Spinal cord (tissue), 10 donors: ENCODE data around the gene TYRO3. TPM values are rescaled to one million over a fixed set of nuclear protein-coding genes. Genes with fewer than 3 reads are reported as not detected.
"Not testable (repeated sequence)": the region's sequence is repeated elsewhere in the genome, so short reads cannot be mapped to it uniquely, and the experiment has no call there.

Experiments
- DNase-seq, 6 donors: peaks; one replicate each; pipeline versions ENCODE4 v3.0.0 to v3.0.0-alpha.2; 2013 to 2015; ENCODE audit warnings: low spot score in 6 of 6, low read depth in 4 of 6
- H3K27ac ChIP-seq: one replicate; pipeline ENCODE4 v1.5.1; 2013; ENCODE audit warnings: low read depth, low read length, control low read depth
- H3K27me3 ChIP-seq: one replicate; pipeline ENCODE4 v1.6.1; 2013; ENCODE audit warnings: low read length; ENCODE audit not compliant: control insufficient read depth, insufficient read depth
- H3K36me3 ChIP-seq: one replicate; pipeline ENCODE4 v1.6.1; 2013; ENCODE audit warnings: low read length; ENCODE audit not compliant: control insufficient read depth, insufficient read depth
- H3K4me1 ChIP-seq: one replicate; pipeline ENCODE4 v1.6.1; 2013; ENCODE audit warnings: low read length; ENCODE audit not compliant: control insufficient read depth, insufficient read depth
- H3K4me3 ChIP-seq: one replicate; pipeline ENCODE4 v1.5.1; 2013; ENCODE audit warnings: low read depth, low read length, control low read depth
- H3K9me3 ChIP-seq: one replicate; pipeline ENCODE4 v1.6.1; 2013; ENCODE audit warnings: low read length; ENCODE audit not compliant: control insufficient read depth, insufficient read depth
- WGBS: methylation state at CpG from one replicate; pipeline ENCODE4 v1.1.5; 2013; ENCODE audit warnings: missing lambda C conversion rate; ENCODE audit not compliant: insufficient coverage; 5-methylcytosine and 5-hydroxymethylcytosine counted together
- polyA plus RNA-seq, 2 donors: library from polyadenylated mRNA; unstranded; fragments of 120-200 nt; gene quantifications; one replicate each; pipeline ENCODE4 v1.2.1, GENCODE V29; 2013; ENCODE audit not compliant: insufficient read length in 2 of 2
- total RNA-seq, 2 donors: library from RNA; depleted of rRNA in 1 of 2; stranded (reverse); fragments of 120-200 nt in 1 of 2; fragments of >200 nt in 1 of 2; gene quantifications; one replicate each; pipeline versions ENCODE4 v1.2.3 to v1.2.4, GENCODE V29; 2013 to 2014
- donor health status: healthy.

TYRO3 gene
- total and polyA plus RNA-seq, 4 donors = 28.7 to 79.6 (median 52.6) TPM

DNA sequence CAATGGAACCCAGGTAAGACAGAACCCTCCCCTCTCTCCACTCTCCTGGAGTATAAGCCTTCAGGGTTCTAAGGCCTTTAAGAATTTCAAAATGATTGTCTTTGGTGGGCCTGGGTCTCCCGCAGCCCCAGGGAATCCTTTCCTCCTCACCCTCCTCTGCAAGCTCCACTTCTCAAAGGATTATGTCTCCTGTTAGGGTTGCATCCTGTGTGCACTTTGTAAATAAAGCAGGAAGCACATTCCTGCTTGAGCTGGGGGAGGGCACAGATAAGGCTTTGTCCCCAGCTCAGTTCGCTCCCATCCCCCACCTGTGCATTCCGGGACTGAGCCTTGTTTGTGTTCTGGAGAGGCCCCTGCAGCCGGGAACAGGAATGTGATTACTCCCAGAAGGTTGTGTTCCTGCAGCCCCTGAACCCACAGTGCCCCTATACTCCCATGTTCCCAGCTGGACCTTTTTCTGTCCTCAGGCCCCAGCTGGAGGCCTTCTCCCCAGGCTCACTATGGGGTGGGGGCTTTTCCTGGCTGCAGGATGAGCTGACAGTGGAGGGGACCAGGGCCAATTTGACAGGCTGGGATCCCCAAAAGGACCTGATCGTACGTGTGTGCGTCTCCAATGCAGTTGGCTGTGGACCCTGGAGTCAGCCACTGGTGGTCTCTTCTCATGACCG, 9.5 kb downstream of the TYRO3 start:
- peaks cover 42% of the 10 kb centered on the region for H3K4me1 ChIP-seq
- no peaks in the 10 kb centered on the region for H3K9me3 ChIP-seq
- no peak overlapping the region for H3K27ac ChIP-seq
- H3K4me3 ChIP-seq = no peak overlapping the region
- no peaks in the 10 kb centered on the region for H3K27me3 ChIP-seq
- DNase-seq = peak in 2 of 6 donors; percentile 53 to 62
- peaks cover 84% of the 10 kb centered on the region for H3K36me3 ChIP-seq
- WGBS = 57% methylated on average over 4 of the region's 8 CpGs

DNA sequence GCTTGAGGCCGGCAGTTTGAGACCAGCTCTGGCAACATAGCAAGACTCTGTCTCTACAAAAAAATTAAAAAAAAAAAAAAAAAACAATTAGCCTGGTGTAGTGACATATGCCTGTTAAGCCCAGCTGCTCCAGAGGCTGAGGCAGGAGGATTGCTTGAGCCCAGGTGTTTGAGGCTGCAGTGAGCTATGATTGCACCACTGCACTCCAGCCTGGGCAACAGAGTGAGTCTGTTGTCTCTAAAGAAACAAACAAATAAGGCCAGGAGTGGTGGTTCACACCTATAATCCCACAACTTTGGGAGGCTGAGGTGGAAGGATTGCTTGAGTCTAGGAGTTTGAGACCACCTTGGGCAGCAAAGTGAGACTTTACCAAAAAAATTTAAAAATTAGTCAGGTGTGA, 10.2 kb downstream of the TYRO3 start:
- H3K27ac ChIP-seq, H3K4me3 ChIP-seq, DNase-seq, H3K9me3 ChIP-seq, H3K27me3 ChIP-seq: not testable (repeated sequence)
- Histone ChIP-seq H3K4me1 (peaks cover 36% of the 10 kb centered on the region), H3K36me3 (peaks cover 80% of the 10 kb centered on the region)
- no CpG with 5 or more reads among the region's 1 CpG for WGBS

DNA sequence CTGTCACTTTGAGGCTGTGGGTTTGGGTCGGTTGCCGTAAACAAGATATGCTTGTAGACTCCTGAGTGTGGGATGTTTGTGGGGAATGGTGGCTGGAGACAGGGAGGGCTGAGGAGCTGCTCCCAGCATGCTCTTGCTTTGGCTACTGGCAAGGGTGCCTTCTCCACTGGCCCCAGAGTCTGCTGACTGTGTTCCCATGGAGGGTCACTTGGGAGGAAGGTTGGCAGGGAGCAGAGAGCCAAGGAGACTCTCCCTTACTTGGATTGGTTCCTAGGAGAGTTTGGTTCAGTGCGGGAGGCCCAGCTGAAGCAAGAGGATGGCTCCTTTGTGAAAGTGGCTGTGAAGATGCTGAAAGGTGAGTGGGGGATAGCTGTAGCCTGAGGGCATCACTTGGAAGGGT, 11.8 kb downstream of the TYRO3 start:
- 100% methylated on average over 3 of the region's 3 CpGs for WGBS
- H3K27ac ChIP-seq = no peak overlapping the region
- no peak overlapping the region for H3K4me3 ChIP-seq
- H3K4me1 ChIP-seq = peaks cover 27% of the 10 kb centered on the region
- no peaks in the 10 kb centered on the region for H3K9me3 ChIP-seq
- no peaks in the 10 kb centered on the region for H3K27me3 ChIP-seq
- no peak for DNase-seq
- H3K36me3 ChIP-seq = peaks cover 76% of the 10 kb centered on the region

DNA sequence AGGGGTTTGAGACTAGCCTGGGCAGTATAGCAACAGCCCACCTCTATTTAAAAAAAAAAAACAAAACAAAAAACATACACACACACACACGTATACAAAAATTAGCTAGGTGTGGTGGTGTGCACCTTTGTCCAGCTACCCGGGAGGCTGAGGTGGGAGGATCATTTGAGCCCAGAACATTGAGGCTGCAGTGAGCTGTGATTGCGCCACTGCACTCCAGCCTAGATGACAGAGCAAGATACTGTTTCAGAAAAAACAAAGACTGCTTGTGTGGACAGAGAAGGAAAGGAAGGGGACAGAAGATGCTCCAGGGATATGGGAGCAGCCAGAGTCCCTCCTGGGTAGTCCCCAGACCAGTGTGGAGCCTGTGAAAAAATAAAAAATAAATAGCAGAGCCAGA, 12.9 kb downstream of the TYRO3 start:
- Histone ChIP-seq H3K9me3 (no peaks in the 10 kb centered on the region), H3K27me3 (no peaks in the 10 kb centered on the region), H3K36me3 (peaks cover 74% of the 10 kb centered on the region), H3K4me3 (no peak overlapping the region), H3K4me1 (peaks cover 22% of the 10 kb centered on the region), H3K27ac (no peak overlapping the region)
- no peak for DNase-seq
- WGBS = 100% methylated on average over 2 of the region's 3 CpGs

DNA sequence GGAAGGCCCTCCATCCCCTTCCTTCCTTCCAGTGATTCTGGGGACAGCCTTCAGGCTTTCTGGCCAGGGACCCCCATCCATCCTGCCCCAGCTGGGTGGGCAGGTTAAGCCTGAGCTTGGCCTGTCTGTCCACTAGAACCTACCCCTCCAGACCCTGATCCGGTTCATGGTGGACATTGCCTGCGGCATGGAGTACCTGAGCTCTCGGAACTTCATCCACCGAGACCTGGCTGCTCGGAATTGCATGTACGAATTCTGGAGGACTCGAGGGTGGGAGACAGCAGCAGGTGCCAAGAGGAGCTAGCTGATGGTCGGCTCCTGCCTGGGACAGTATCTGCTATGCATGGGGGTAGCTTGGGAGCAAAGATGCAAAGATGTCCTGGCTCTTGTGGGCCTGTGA, 13.9 kb downstream of the TYRO3 start:
- peaks cover 76% of the 10 kb centered on the region for H3K36me3 ChIP-seq
- no peak overlapping the region for H3K27ac ChIP-seq
- WGBS = over 99% methylated on average over 8 of the region's 8 CpGs

DNA sequence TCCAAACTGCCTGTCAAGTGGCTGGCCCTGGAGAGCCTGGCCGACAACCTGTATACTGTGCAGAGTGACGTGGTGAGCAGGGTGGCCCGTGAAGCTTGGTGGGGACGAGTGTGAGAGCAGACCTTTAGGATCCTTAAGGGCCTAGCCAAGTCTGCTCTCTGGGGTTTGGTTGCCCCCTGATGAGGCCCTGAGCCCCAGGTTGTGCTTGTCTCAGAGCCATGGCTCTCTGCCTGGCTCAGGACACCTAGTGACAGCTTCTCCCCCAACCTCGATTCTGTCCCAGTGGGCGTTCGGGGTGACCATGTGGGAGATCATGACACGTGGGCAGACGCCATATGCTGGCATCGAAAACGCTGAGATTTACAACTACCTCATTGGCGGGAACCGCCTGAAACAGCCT, 14.4 kb downstream of the TYRO3 start:
- WGBS = 94% methylated on average over 11 of the region's 13 CpGs
- H3K27me3 ChIP-seq = no peaks in the 10 kb centered on the region
- no peak for DNase-seq
- H3K36me3 ChIP-seq = peaks cover 77% of the 10 kb centered on the region
- H3K27ac ChIP-seq = no peak overlapping the region
- H3K4me1 ChIP-seq = peaks cover 14% of the 10 kb centered on the region
- no peaks in the 10 kb centered on the region for H3K9me3 ChIP-seq
- H3K4me3 ChIP-seq = no peak overlapping the region

More for the DNA sequence above, 13.9 kb downstream of the TYRO3 start:
- H3K9me3 ChIP-seq = no peaks in the 10 kb centered on the region
- H3K27me3 ChIP-seq = no peaks in the 10 kb centered on the region
- peaks cover 14% of the 10 kb centered on the region for H3K4me1 ChIP-seq
- DNase-seq = no peak
- no peak overlapping the region for H3K4me3 ChIP-seq

DNA sequence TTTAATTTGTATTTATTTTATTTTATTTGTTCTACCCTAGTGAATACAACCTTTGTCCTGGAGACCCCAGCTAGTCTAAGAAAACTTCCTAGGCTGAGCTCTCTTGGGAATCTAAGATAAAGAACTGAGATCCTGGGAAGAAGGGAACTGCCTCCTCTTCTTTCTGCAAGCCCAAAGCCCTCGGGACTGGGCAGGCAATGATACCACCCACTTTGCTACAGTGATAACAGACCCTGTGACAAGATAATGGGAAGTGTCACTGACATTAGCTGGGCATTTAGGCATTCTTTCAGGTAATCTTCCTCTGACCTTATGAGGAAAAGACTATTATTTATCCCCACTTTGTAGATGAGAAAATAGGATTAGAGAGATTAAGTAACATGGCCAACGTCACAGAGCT, 15.1 kb downstream of the TYRO3 start:
- Histone ChIP-seq H3K9me3 (no peaks in the 10 kb centered on the region), H3K27ac (no peak overlapping the region), H3K4me1 (peaks cover 13% of the 10 kb centered on the region), H3K4me3 (no peak overlapping the region), H3K36me3 (peaks cover 78% of the 10 kb centered on the region), H3K27me3 (no peaks in the 10 kb centered on the region)
- no peak for DNase-seq
- no CpG with 5 or more reads among the region's 2 CpGs for WGBS

DNA sequence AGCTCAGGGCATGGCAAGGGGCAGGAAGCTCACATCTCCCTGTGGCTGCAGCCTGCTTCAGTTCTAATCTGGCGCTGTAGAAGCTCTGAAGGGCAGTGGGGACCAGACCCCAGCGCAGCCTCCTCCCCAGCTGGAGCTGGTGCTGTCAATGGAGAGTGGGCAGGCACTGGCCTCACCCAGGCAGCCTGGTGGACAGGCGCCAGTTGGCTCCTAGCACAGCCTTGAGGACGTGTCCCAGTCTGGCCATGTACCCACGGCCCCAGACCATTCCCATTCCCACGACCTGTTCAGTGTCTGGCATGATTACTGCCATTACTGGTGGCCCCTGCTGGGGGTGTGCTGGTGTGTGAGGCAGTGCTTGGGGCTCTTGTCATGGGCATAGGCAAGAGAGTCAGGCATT, 16.3 kb downstream of the TYRO3 start:
- Histone ChIP-seq H3K27me3 (no peaks in the 10 kb centered on the region), H3K36me3 (peaks cover 69% of the 10 kb centered on the region)
- DNase-seq = no peak

DNA sequence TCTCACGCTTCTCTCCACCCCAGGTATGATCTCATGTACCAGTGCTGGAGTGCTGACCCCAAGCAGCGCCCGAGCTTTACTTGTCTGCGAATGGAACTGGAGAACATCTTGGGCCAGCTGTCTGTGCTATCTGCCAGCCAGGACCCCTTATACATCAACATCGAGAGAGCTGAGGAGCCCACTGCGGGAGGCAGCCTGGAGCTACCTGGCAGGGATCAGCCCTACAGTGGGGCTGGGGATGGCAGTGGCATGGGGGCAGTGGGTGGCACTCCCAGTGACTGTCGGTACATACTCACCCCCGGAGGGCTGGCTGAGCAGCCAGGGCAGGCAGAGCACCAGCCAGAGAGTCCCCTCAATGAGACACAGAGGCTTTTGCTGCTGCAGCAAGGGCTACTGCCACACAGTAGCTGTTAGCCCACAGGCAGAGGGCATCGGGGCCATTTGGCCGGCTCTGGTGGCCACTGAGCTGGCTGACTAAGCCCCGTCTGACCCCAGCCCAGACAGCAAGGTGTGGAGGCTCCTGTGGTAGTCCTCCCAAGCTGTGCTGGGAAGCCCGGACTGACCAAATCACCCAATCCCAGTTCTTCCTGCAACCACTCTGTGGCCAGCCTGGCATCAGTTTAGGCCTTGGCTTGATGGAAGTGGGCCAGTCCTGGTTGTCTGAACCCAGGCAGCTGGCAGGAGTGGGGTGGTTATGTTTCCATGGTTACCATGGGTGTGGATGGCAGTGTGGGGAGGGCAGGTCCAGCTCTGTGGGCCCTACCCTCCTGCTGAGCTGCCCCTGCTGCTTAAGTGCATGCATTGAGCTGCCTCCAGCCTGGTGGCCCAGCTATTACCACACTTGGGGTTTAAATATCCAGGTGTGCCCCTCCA, 19.1 kb downstream of the TYRO3 start:
- no peak for DNase-seq
- peaks cover 12% of the 10 kb centered on the region for H3K4me1 ChIP-seq
- WGBS = 91% methylated on average over 9 of the region's 12 CpGs
- H3K27me3 ChIP-seq = no peaks in the 10 kb centered on the region
- H3K4me3 ChIP-seq = no peak overlapping the region
- H3K9me3 ChIP-seq = no peaks in the 10 kb centered on the region
- H3K36me3 ChIP-seq = peaks cover 41% of the 10 kb centered on the region
- H3K27ac ChIP-seq = no peak overlapping the region

More for the DNA sequence above, 16.3 kb downstream of the TYRO3 start:
- peaks cover 12% of the 10 kb centered on the region for H3K4me1 ChIP-seq
- no peaks in the 10 kb centered on the region for H3K9me3 ChIP-seq
- WGBS = 76% methylated on average over 5 of the region's 6 CpGs
- H3K27ac ChIP-seq = no peak overlapping the region
- H3K4me3 ChIP-seq = no peak overlapping the region
